Stimulated activated CD8-positive, alpha-beta memory T cell treated with anti-CD3 and anti-CD28 coated beads, Interleukin-12 subunit alpha, Interleukin-12 subunit beta, amount 100 ng/mL, for 4 hours (primary cell): ENCODE data around the gene MGAM2.

Experiments used
- DNase-seq: peaks from one replicate; pipeline ENCODE4 v3.0.0-alpha.2; 2020; ENCODE audit warnings: low read depth

Gene MGAM2

GRCh38 chr7:142176901-142177300, 65.4 kb downstream of the MGAM2 start:
- DNase-seq: no peak

- no peak for DNase-seq
Measured at GRCh38 chr7:142177869-142178268, 66.4 kb downstream of the MGAM2 start.

DNA sequence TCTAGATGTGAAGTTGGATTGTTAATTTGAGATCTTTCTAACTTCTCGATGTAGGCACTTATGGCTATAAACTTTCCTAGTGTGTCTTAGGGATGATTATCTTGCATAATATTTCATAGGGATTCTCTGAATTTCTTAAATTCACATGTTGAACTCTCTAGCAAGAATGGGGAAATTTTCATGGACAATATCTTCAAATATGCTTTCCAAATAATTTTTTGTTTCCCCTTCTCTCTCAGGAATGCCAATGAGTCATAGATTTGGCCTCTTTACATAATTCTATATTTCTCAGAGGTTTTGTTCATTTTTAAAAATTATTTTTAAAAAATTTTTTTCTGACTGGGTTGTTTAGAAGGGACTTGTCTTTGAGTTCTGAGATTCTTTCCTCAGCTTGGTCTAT, 68.9 kb downstream of the MGAM2 start:
- no peak for DNase-seq

DNA sequence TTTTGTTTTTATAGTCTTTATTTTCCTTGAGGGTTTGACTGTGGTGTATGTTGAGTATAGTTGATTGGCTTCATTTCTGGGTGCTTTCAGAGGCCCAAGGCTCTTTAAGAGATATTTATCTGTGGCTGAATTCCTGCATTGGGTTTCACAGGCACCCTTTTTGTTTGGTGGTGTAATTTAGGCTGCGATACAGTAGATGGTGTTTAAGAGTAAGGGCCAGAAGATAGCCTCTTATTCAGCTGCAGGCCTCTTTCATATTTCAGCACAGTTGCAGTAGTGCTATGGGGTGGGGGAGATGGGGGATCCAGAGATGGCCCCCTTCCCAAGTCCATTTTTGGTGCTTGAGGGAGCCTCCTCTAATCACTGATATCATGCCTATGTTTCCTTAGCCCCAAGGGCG, 69.7 kb downstream of the MGAM2 start:
- no peak for DNase-seq

DNA sequence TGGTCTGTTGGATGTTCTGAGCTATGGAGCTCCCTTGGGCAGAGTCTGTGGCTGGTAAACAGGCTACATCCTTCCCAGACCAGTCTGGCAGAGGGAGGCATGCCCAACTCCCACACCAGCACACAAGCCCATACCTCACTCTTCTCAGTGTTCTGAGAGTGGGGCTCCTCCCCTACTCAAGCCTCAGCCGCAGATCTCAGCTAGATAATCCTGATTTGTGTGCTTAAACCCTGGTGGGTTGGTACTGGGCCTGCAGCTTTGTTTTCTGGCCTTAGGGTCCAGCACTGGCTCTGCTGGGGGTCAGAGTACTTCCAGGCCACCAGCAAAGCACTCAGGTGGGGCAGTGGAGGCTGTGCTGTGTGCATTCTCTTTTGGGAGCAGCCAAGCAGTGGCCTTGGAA, 70.4 kb downstream of the MGAM2 start:
- no peak for DNase-seq

GRCh38 chr7:142185069-142185468, 73.6 kb downstream of the MGAM2 start:
- DNase-seq: no peak

- DNase-seq: no peak
Measured at GRCh38 chr7:142185801-142186200, 74.3 kb downstream of the MGAM2 start.

DNA sequence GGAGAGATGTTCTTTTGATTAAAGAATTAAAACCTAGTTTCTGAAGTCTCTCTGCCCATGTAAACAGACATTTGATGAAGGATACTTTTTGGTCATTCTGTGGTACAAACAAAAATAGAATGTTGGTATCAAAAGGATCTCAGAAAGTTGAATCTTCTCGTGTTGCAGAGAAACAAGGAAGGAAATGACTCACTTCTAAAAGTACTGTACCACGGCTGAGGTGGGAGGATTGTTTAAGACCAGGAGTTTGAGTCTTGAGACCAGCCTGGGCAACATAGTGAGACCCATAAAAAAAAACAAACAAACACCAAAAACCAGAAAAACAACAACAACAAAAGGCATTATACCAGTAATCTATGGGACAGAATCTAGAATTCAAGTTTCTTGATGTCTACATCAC, 76.6 kb downstream of the MGAM2 start:
- no peak for DNase-seq

DNA sequence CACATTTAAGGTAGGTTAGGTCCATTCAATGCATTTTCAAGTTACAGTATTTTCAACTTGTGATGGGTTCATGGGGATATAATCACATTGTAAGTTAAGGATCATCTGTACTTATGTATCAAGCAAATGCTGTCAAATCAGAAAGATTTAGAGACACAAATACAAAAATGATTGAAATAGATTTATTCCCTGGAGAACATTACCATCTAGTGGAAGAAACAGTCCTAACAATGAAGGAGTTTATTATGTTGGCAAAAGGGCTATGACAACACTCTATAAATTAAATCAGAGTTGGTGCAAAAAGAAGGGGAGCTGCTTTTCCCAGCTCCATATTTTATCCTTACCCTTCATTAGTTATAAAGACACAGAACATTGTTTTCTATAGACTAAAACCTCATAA, 77.3 kb downstream of the MGAM2 start:
- no peak for DNase-seq

GRCh38 chr7:142194201-142194600, 82.7 kb downstream of the MGAM2 start:
- no peak for DNase-seq

DNA sequence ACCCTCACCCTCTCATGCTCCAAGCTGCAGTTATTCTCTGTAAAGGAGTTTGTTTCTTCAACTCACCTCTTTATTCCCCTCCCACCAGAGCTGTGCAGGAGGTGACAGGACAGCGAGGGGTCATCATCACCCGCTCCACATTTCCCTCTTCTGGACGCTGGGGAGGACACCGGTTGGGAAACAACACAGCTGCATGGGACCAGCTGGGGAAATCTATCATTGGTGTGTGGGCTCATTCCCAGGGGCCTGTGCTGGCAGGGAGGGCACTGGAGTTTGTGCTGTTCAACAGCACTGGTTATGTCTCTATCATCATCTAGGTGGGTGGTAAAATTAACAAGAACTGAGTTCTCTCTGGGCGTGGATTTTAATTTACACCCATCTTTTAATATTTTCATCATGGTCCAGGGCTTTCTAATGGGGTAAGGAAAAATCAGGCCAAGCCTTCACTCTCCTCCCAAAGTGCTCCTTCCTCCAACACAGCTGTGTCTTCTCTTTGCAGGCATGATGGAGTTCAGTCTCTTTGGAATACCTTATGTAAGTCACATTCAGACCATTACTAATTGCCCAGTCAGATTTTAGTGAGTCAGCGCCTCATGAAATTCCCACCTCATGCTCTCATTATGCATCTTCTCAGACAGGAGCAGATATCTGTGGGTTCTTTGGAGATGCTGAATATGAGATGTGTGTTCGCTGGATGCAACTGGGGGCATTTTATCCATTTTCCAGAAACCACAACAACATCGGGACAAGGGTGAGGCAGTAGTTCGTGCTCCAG, 84.7 kb downstream of the MGAM2 start:
- DNase-seq: no peak

DNA sequence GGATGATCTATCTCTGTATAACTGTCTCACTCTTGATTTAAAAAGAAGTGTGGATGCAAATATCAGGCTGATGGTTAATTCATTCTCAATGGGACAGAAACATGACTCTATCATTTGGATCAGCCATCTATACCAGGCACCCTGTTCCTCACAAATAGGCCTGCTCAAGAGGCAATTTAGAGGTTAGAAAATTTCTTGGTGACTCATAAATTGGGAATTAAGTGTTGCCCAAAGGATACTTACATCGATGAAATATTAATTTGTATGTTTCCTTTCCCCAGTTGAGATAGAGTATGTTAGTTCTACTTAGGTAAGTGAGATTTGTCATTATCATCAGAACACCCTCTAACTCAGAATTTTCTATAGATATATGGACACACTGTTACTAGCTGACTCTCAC, 88.7 kb downstream of the MGAM2 start:
- DNase-seq: no peak

DNA sequence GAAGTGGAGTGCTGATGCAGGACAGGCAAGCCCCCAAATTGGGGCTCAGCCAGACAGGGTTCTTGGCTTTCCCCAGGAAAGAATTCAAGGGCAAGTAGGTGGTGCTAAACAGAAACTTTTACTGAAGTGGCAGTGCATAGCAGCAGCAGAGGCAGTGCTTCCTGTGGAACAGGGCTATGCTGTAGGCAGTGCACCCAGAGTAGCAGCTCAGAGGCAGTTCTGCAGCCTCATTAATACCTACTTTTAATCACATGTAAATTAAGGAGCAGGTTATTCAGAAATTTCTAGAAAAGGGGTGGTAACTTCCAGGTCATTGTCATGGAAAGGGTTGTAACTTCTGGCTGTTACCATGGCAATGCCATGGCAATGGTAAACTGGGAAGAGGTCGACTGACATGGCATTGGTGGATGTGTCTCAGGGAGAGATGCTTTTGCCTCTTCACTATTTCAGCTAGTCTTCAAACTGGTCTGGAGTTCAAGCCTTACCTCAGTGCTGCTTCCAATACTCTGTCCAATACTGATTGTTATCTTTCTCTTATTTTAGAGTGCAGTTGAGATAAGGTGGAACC, 117.1 kb downstream of the MGAM2 start:
- DNase-seq: no peak

- DNase-seq: no peak
Measured at GRCh38 chr7:142231716-142232115, 120.2 kb downstream of the MGAM2 start.

GRCh38 chr7:142240546-142240945, 129.0 kb downstream of the MGAM2 start:
- DNase-seq: no peak

DNA sequence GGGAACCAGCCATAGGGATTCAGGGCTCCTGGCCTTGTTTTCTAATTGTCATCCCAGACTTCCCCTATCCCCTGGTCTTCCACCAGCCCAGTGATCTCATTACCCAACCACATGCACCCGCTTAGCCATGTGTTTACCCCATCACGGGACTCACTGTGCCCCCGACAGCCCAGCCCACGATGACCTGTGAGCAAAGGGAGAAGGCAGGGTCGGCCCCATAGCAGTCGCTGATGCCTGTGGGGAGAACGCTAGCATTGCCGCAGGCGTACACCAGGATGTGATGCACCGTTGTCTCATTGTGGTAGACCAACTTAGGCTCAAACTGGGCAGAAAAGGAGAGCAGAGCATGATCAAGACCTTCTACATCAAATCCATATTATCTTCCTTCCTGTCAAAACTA, 132.3 kb downstream of the MGAM2 start:
- DNase-seq: no peak

DNA sequence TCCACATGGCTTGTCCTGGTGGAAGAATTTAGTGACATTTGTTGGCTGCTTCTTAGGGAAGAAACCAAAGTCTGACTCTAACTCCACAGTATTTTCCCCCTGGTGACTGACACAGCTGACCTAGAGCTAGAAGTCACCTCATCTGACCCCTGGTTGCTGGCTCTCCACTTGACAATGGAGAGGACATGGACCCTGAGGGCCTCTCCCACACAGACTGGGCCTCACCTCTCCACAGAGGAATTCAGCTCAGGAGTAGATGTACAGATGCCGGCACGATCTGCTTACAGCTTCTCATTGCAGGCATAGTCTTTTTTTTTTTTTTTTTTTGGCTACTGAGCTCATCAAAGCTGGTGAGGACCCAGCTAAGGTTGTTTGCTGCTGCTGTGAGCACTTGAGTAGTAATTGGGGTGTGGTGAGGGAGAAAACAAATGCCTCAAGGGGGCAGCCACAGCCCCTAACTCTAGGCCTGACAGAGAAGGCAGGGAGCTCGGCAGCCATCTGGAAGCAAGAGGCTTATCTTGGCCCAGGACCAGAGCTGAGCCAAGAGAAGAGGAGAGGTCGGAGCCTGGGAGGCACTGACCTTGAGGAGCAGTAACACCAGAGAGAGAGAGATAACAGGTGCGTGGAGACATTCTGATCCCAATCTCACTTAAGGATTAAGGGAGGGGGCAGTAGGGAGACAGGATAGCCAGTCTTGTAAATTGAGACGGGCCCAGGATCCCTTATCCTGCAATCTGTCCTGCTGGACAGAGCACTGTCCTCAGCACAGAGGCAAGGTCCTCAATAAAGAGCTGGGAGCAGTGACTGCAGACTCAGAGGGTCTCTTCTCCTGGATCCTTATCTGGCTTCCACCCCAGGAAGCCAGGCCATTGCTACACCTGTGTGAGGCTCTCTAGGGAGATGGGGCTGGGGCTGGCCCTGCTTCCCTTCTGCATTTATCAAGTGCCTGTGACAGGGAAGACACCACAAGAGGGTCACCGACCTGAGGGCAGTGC, 136.9 kb downstream of the MGAM2 start:
- DNase-seq: no peak

DNA sequence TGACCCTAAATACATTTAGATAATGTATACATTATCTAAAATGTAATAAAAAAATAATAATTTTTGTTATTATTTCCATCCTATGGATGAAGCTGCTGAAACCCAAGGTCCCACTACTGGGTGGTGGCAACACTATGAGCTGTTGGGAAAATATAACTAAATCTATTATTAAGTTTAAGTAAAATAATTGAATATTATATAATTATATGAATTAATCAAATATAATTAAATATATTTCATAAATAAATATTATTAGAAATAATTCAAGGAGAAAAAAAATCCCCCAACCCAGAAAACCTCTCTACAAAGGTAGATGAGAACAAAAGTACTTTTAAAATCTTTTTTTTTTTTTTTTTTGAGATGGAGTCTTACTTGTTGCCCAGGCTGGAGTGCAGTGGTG, 138.4 kb downstream of the MGAM2 start:
- DNase-seq: no peak

GRCh38 chr7:142250705-142251104, 139.2 kb downstream of the MGAM2 start:
- no peak for DNase-seq

DNA sequence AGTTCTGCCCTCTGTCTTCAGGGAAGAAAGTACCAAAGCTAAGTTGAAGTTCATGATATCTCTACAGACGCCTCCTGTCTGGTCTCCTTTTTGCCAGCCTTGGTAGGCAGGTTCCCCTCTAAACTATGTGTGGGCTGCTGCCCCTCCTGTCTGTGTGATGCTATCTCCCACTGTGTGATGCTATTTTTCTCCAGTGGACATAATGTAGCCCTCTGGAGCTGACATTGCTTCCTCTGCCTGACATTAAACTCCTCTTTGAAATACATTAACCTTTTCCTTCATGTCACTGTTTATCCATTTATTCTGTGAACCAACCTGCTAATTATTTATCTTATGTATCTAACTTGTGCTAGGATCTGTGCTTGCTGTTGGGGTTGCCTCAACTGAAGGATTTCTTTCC, 146.4 kb downstream of the MGAM2 start, which contains the start of gene PRSS58:
Gene PRSS58 (minus strand): TSS at position 101 of the 400 bp plus-strand sequence. CDS start 351 bp downstream, outside the sequence.
- no peak for DNase-seq

GRCh38 chr7:142263598-142264380, 152.3 kb downstream of the MGAM2 start:
- DNase-seq: no peak
